SK-MEL-5 (cell line): ENCODE results near the gene NR2C1. TPM values are rescaled to one million over a fixed set of nuclear protein-coding genes. Genes with fewer than 3 reads are reported as not detected.
"Not testable (repeated sequence)": the region's sequence is repeated elsewhere in the genome, so short reads cannot be mapped to it uniquely, and the experiment has no call there.

ENCODE experiments used
- DNase-seq: peaks from one replicate; pipeline ENCODE4 v3.0.0-alpha.2; 2016; ENCODE audit warnings: low read depth, low spot score
- in situ Hi-C: cut with HindIII; loops from 2 replicates; pipeline ENCODE4 v1.10.0; 2016; ENCODE audit warnings: low sequenced_read_pairs, high pct_unique_total_duplicates, low pct_unique_long_range_greater_than_20kb
- total RNA-seq: library from RNA; depleted of rRNA; stranded (reverse); fragments of >200 nt; shearing (Covaris generic); gene quantifications from 2 replicates; pipeline ENCODE4 v1.2.3, GENCODE V29; 2014

The NR2C1 gene
- total RNA-seq, 1 experiment from 2014 or later, result 43.3 TPM

DNA sequence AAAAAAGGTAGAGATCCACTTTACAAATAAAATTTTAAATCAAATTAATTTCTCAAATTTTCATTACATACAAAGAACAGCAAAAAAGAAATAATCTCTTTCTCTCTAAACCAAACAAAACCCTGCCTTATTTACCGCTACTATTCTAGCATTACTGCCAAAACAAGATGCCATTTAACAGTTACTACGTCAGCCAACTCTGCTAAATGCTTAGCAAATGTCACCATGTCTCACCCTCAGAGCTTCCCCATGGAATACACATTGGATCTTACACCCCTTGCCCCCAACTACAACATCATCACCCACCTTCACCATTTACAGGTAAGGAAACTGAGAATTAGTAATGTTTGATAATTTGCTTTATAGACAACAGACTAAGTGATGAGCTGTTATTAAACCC, 23.0 kb upstream of the NR2C1 start:
- in situ Hi-C loops, result no loop called here

DNA sequence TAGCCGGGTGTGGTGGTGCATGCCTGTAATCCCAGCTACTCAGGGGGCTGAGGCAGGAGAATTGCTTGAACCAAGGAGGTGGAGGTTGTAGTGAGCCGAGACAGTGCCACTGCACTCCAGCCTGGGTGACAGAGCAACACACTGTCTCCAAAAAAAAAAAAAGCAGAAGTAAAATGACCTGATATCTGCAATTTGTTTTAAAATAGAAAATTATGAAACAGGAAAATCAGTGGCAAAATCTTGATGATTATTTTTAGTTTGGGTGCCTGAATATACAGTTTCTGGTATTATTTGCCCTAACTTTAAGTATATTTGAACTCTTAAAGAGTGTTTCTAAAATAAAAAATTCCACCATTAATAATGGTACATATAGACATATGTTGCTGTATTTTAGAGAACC, 22.4 kb upstream of the NR2C1 start:
- DNase-seq, in situ Hi-C loops: not testable (repeated sequence)

More for the DNA sequence above, 23.0 kb upstream of the NR2C1 start:
- no peak for DNase-seq

DNA sequence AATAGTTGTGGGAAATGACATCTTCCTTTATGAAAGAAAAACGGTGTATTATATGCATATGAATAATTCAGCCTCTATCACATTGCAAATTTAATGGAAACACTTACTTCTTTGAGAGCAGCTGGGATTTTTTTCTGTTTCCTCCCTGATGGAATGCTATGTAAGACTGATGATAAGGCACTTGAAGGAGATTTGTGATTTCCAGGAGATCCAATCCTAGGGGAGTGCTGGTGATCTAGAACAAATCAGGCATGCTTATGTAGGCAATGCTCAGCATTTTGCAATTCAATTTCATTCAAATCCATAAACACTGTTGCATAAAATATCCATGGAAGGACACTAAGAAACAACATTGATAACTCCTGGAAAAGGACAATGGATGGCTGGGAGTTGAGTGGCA, 16.0 kb upstream of the NR2C1 start:
- in situ Hi-C loops, result no loop called here

DNA sequence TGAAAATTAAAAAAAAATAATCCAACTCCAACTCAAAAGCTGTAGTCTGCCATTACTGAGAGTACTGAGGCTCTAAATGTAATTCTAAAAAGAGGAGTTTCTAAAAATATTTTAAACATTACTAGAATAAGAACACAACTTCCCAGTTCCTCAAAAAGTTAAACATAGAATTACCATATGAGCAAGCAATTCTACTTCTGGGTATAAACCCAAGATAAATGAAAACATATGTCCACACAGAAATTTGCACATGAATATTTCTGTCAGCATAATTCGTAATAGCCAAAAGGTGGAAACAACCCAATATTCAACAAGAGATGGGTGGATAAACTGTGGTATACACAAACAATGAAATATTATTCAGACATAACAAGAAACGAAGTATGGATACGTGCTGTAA, 15.0 kb upstream of the NR2C1 start:
- in situ Hi-C loops, result no loop called here
- no peak for DNase-seq

More for the DNA sequence above, 16.0 kb upstream of the NR2C1 start:
- DNase-seq, result no peak

DNA sequence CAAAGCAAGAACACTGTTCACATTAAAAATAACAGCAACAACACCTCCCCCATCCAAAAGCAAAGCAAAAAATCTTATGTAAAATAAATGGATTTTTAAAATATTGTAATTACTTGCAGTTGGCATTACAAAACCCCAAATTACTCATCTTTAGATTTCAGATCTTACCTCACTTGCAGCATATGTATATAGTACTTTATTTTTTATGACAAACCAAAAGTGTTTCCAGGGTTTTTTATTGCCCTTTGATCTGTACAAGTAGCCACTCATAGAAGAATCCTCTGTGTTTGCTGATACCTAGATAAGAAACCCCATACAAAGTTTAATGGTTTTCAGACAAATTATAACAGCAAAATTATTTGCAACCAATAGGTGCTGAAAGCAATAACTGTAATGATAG, 12.2 kb upstream of the NR2C1 start:
- in situ Hi-C loops, result no loop called here
- no peak for DNase-seq

DNA sequence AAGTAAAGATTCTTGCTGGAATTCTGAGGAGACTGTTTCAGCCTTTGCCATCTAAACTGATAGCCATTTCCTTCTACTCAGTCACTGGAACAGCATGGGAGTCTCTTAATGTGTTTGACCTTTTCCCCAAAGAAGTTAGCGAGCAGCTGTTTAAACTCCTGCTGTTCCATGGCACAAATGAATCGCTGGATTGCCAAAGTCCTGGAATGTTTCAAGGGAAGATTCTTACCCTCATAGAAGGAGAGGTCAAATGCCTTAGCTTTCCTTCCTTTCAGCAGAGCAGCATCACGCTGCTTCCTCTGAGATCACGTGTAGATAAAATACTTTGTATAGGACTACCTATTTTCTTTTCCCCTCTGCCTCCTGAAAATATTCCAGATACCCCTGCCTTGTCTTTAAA, 10.5 kb upstream of the NR2C1 start:
- in situ Hi-C loops, result no loop called here
- DNase-seq, result peak; percentile 69

DNA sequence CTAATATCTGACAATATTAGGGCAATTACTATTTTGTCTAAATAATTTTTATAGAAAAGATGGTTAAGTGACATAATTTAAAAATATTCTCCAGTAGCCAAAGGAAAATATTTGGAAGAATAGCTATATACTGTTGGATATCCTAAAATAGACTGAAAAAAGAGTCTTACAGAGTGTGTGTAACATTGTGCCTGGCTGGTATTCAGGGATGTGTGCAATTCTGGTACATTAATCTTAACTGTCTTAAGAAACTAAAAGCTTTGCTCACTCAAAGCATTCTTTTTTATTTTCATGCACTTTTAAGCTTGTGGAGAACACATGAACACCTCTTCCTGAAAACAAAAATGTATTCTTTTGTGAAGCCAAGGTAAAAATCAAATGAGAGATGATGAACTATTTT, 10.1 kb upstream of the NR2C1 start:
- DNase-seq, result no peak
- in situ Hi-C loops, result no loop called here

DNA sequence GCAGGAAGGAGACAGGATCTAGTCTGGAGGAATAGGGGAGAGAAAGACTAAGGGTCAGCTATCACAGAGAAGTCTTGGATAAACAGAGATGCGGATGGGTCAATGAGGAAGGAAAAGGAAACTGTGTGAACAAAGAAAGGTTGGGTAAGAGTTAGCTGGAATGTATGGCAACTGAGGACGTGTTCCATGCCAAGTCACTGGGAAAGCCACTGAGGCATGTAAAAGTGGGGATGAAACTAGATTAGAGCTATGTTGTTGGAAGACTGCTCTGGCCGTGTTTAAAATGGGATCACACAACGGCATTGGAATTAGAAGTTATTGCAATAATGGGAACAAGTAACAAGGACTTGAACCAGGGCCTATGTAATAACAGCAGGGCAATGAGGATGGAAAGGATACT, 3.9 kb upstream of the NR2C1 start:
- DNase-seq, result no peak
- in situ Hi-C loops, result no loop called here

DNA sequence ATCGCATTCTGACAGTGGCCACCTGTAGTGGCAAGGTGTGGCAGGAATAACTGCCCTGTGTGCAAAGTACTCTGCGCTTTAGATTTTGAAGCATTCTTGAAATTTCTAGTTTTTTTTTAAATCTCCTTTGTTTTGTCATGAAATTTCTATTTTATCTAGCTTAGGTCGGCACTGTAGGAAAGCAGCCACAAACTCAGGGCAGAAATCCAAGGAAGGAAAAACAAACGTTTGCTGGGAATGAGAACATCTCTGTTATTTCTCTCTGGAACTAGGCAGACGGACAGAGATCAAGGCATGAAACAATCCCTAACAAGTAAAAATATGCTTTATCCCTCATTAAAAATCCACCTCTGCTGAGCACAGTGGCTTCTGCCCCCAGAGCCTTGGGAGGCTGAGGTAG, 1.3 kb upstream of the NR2C1 start:
- in situ Hi-C loops, result no loop called here

DNA sequence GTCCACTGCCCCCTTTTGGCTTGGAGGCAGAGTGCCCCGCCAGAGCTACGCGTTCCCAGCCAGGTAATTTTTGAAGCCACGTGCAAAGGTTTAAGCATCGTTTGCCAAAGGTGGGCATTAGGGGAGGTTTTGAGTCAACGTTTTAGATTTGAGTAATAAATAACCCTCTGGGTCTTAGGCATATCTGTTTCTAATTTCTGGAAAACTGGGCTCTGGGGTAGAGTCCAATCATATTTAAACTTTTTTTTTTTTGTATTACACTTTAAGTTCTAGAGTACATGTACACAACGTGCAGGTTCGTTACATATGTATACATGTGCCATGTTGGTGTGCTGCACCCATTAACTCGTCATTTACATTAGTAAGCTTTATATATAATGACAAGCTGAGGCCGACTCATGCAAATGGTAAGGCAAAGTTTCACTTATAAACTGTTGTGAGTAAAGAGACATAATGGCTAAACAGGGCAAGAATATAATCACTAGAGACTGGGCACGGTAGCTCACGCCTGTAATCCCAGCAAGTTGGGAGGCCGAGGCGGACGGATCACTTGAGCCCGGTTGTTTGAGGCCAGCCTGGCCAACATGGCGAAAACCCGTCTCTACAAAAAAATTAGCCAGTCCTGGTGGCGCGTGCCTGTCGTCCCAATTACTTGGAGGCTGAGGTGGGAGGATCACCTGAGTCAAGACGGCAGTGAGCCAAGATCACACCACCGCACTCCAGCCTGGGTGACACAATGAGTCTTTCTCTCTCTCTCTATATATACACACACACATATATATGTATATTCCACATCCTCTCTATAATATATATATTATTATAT, 491 bp upstream of the NR2C1 start:
- in situ Hi-C loops, result no loop called here
- DNase-seq, result peak; percentile 10

More for the DNA sequence above, 1.3 kb upstream of the NR2C1 start:
- DNase-seq, result no peak

DNA sequence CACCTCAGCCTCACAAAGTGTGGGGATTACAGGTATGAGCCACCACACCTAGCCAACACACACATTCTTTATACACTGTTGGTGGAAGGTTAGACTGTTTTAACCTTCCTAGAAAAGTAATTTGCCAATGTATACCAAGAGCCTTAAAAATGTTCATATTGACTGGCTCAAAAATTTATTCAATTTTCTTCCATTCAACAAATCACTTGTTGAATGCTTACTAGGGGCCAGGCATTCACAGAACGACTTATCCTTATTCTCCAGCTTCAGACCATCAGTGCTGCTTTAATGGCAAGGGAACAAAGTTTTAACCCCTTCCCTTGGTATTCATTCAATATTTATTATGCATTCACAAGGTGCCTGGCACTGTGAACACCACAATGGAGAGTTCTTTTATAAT, 3.0 kb downstream of the NR2C1 start:
- in situ Hi-C loops, result no loop called here

DNA sequence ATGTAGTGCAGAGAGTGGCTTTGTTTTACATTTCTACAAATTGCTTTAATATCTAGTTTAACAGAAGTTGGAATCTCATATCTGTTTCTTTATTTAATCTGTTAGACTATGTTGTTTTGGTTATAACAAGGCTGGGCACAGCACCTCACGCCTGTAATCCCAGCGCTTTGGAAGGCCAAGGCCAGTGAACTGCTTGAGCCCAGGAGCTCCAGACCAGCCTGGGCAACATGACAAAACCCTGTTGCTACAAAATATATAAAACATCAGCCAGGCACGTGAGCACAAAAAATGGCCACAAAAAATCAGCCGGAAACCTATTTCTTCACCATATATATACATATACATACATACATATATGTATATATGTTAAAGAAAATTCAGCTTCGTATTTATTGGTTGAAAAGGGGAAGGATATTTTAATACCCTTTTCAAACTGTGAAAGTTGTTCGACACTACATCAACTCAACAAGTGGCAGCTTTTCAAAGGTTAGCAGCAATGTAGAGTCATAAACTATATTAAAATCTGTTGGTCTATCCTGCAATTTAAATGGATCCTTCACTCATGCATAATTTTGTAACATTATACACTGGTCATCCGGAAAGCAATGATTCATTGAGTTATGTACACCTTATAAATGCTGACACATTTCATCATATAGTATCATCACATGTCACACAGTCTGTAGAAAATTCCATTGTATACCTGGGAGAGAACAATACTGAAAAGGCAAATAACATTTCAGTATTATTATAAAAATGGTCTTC, 7.1 kb downstream of the NR2C1 start:
- no peak for DNase-seq
- in situ Hi-C loops, result no loop called here

More for the DNA sequence above, 3.0 kb downstream of the NR2C1 start:
- no peak for DNase-seq

DNA sequence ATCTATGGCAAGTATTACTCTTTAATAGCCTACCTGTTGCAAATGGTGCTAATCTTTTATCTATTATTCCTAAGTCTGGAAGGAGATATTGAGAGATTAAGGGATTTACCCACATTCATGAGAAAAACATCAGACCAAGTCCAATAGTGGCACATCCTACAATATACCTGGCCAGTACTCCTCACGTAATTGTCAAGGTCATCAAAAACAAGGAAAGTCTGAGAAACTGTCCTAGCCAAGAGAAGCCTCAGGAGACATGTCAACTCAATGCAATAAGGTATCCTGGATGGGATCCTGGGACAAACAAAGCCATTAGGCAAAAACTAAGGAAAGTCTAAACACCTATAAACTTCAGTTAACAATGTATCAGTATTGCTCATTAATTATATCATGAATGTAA, 12.5 kb downstream of the NR2C1 start:
- no peak for DNase-seq
- in situ Hi-C loops, result no loop called here

DNA sequence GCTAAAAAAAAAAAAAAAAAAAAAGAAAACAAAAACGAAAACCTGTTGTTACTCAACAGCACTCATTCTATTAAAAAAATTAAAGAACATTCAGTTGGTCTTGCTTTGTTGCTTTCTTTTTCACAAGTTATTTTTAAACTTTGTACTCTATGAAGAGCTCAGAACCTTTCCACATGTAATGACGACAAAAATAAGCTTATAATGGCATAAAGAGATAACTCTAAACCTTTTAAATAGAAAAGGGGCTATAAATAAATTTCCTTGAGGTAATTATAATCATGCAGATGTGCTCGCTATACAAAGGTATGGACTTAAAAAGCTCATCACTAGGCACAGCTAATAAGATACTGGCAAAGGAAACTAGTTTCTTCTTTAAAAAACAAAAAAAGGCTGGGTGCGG, 13.4 kb downstream of the NR2C1 start:
- no peak for DNase-seq
- in situ Hi-C loops, result no loop called here

DNA sequence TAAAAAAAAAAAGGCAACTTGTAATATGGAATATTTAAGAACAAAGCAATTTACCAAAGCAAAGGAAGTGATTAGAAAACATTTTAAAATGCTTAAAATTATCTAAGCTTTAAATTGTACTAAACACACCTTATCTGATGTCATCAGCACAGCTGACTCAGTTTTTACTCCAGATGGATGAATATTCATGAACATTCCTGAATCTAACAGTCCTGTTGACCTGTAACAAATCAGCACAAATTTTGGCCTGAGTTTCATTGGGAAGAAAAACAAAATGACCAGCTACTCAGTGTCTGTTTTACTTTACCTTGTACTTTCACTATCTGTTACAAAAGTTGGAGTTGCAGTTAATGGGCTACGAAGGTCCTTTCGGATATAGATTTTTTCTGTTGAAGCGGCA, 16.0 kb downstream of the NR2C1 start:
- no peak for DNase-seq
- in situ Hi-C loops, result no loop called here

DNA sequence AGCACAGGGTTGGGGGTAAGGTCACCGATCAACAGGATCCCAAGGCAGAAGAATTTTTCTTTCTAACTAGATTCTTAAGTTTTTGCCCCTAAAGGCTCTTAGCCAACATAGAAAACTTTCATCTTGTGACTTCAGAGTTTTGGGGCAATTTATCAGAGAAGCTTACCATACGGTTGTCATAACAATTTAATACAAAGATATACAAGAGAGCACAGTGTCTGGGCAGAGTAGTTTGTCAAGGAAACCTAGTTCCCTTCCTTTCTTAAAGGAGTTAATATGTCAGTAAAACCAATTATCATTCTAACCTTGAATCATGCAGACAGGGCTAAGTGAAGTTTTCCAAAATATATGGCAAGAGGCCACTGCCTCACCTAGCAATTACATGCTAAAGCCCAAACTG, 18.4 kb downstream of the NR2C1 start:
- in situ Hi-C loops, result no loop called here
- no peak for DNase-seq

DNA sequence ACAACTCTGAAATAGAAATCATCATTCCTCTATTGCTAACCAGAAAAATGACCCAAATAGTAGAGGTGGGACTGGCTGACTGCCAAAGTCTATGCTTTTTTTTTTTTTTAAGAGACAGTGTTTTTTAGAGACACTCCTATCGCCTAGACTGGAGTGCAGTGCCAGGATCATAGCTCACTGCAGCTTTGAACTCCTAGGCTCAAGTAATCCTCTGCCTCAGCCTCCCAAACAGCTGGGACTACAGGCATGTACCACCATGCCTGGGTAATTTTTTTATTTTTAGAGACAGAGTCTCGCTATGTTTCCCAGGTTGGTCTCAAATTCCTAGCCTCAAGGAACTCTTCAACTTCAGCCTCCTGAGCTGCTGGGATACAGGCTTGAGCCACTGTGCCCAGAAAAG, 19.2 kb downstream of the NR2C1 start:
- in situ Hi-C loops, result no loop called here
- DNase-seq, result no peak

DNA sequence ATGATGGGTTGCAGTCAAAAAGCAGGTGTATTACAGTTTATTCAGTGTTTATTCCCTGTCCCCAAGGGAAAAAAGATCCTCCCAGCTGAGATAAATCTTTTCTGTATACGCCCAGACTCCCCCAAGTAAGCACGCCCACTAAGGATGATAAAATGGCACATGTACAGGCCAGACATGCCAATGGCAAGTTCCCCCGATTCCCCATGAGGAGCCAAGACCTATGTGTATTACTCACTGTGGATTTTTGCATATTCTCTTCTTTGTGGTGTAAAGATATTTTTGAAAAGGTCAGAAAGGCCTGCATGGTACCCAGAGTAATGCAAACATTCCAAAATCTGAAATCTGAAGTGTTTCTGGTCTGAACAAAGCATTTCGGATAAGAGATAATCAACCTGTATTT, 22.2 kb downstream of the NR2C1 start:
- in situ Hi-C loops, result no loop called here
- no peak for DNase-seq

DNA sequence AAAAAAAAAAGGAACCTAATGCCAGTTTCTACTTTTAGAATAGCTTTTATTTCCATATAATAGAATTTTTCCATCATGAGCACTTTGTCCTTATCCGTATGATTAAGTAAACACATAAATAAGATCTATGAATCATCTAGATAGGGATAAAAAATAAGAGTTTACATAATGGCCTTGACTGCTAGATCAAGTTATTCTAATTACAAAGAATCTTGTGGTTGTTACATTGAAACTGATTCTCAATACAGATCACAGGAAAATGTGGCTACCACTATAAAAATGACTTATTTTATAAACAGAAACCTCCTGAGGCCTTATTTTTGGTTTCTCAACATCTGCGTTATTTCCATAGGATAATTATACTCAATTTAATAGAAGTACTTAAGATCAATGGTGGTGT, 35.5 kb downstream of the NR2C1 start:
- DNase-seq, result no peak

More for the DNA sequence above, 35.5 kb downstream of the NR2C1 start:
- in situ Hi-C loops, result no loop called here
